MV-4-11 (cell line): Measurements from ENCODE around the gene CAMK1D.
A peak's percentile ranks its signal among the peaks of the same experiment; 100 is the strongest.

Experiments used
- DNase-seq: peaks from one replicate; lab custom pipeline; 2025; lab: John Stamatoyannopoulos, UW

The CAMK1D gene

DNA sequence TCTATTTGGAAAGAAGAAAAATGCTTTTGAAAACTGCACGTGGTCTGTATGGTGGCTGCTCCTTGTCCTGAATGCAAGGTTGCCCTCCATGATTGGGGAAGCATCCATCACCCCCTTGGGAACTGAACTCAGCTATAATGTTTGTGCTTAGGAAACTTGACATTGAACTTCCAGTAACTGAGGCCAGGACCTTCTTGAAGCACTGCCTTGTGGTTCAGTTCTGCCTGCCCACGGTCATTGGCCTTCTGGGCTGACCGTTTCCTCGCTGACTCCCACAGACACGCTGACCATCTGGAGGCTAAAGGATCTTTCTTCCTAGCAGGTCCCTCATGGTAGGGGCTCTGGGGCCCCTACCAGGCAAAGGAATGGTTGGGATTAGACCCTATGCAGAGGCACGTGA lies 247.8 kb downstream of the CAMK1D start:
- no peak for DNase-seq

DNA sequence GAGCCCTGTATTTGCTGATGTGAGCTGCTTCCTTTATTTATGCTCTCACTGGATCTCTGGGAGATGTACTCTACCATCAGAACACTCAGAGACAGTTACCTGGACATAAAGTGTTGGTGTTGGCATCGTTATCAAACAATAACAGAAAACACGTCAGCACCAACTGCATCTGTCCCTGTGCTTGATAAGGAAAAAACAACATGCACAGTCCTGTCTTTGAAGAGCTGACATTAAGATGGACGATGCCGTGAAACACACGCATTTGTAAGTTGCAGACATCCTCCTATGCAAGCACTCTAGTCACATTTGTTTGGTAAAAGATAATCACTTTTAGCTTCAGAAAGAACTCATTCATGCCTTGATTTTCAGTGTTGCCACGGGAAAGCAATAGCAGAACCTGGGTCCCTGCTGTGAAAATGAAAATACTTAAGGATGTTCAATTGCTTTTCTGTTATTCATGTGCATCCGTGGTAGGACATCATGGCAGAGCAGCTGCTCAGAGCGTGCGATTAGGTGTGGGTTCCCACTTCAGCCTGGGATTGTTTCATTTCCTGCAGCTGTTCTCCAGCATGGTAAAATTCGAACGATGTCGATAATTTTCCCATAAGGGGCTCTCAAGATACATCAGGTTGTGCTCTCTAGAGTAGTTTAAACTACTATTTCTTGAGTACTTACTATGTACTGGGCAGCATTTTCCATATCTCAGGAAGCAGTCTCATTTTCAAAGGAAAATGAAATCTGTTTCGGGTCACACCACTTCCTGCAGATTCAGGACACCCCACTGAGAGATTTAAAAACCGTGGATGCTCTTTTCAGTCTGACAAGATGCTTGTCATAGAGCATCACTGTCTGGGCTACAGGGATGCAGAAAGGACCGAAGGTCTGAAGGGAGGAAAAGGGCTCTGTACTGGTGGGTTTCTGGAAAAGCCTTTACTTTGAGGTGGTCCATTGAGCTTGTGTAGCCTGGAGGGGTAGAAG lies 248.7 kb downstream of the CAMK1D start:
- no peak for DNase-seq

- no peak for DNase-seq
These were observed 251.3 kb downstream of the CAMK1D start for GRCh38 chr10:12600652-12601051.

- DNase-seq = no peak
These were observed 253.2 kb downstream of the CAMK1D start for GRCh38 chr10:12602521-12602920.

DNA sequence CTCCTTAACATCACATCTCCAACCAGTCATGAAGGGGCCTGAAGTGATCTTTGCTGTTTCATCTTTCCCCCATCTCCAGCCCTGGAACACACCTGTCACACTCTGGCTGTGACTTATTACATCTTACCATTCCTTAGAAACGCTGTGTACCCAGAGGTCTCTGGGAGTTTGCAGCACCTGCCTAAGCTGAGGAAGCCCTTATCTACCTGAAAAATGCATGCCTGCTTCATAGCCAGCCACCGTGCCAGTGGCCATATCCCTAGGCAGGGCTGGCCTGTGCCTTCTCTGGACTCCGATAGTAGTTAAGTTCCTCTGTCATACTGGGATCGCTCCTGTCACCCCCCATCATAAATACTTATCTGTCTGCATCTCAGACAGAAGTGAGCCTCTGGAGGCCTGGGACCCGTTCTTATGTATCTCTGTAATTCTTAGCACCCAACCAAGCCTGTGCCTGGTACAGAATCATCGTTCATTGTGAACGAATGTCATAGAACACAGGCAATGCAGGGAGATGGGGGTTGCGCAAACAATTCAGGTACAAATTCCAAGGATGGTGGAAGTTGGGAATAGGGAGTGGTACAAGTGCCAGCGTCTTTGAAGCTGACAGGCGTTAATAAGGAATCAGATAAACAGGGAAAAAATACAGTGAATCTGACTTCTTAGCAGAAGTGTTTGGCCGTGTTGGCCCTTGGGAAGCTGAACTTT lies 254.6 kb downstream of the CAMK1D start:
- no peak for DNase-seq

- peak; percentile 69 for DNase-seq
These were observed 256.4 kb downstream of the CAMK1D start for GRCh38 chr10:12605580-12606405.

DNA sequence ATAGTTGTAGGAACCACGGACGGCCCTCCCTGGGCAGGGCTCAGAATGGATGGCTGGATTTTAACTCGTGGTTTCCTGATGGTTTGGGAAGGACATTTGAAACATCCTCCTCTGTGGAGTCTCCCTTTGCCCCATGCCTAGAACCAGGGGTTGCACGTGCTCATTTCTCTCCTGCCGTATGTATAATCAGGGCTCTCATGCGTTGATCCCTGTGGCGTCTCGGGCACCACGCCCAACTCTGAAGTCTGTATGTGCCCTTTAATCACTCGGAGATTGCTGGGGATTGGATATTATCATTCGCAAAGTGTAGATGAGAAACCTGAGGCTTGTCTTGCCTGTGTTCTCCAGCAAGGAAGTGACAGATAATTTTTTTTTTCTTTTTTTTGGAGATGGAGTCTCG lies 257.1 kb downstream of the CAMK1D start:
- no peak for DNase-seq

DNA sequence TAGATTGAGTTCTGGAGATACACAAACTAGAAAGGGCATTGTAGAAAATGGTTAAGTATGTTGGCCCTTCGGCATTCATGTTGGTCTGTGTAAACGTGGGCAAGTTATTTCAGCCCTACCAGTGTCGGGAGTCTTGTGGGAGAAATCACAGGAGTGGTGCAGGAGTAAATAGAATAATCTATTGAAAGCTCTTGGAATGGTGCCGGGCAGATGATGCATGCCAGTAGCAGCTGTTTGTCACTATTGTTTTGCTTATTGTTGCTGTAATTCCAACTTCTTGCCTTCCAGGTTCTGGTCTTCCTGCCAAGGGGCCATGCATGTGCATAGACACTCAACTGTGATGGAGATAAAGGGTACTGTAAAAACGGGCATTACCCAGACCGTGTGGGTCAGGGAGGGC lies 259.4 kb downstream of the CAMK1D start:
- no peak for DNase-seq

DNA sequence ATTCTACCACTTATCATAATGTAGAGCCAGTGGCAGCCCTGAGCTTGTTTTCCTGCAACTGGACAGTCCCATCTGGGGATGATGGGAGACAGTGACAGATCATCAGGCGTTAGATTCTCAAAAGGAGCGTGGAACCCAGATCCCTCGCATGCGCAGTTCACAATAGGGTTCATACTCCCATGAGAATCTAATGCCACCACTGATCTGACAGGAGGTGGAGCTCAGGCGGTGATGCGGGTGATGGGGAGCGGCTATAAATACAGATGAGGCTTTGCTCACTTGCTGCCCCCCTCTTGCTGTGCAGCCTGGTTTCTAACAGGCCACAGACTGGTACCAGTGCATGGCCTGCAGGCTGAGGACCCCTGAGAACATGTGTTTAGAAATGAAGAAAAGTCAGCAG lies 260.1 kb downstream of the CAMK1D start:
- DNase-seq = no peak

GRCh38 chr10:12613136-12613535 lies 263.8 kb downstream of the CAMK1D start:
- DNase-seq = no peak

GRCh38 chr10:12614177-12614995 lies 265.0 kb downstream of the CAMK1D start:
- DNase-seq = no peak

- no peak for DNase-seq
These were observed 266.2 kb downstream of the CAMK1D start for GRCh38 chr10:12615296-12616220.

DNA sequence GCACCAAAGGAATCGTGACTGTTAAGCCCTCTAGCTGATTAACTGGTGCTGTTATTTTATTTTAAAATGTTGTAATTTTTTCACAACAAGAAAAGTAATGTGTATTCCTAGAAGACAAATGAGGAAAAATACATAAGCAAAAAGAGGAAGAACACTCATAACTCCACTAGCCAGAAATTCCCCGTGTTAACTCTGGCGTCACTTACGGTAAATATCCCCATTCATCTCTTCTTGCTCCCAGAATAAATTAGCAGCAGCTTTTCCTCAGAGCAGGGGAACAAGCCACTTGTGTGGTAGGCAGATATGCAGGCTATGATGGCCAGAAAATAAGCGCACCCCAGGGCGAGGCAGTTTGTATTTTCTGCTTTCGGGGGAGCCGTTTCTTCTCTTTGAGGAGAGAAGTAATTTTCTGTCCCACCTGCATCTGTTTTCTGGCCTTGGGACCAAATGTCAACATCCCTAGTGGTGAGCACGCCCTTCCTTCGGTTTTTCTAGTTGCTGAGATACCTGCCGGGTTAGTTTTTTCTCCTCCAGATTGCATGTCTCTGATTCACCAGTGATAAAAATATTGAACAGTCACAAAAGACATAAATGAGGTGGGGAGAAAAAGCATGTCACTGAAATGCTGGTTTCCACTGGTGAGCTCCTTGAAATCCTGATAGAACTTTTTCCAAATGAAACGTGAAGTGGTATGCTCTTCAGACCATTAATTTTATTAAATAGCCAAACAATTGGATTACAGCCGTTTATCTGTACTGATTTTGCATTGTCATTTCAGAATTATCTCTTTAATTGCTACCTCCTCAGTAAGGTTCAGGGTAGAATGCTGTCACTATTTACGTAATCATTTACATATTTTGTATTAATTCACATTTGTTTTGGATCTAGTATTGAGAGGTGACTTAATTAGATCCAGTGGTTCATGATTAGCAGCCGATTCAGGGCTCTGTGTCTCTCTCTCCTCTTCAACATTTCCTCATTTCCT lies 268.1 kb downstream of the CAMK1D start:
- DNase-seq = peak; percentile 25

DNA sequence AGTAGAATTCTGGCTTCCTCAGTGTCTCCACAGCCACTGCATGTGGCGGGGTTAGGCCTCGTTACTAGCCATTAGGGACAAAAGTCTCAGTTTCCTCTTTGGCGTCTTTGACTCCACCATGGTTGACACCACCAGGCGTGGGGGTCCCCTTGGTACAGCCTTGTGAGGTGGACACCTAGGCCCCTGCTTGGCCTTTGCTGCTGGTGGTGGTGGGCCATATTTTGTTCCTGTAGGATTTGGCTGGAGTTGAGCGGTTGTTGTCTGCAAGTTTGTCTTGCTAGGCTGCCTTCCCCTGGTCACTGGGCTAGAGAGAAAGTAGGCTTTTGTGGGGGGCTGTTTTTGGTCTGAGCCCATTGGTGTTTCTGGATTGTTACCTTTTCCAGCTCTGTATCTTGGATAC lies 272.7 kb downstream of the CAMK1D start:
- no peak for DNase-seq

DNA sequence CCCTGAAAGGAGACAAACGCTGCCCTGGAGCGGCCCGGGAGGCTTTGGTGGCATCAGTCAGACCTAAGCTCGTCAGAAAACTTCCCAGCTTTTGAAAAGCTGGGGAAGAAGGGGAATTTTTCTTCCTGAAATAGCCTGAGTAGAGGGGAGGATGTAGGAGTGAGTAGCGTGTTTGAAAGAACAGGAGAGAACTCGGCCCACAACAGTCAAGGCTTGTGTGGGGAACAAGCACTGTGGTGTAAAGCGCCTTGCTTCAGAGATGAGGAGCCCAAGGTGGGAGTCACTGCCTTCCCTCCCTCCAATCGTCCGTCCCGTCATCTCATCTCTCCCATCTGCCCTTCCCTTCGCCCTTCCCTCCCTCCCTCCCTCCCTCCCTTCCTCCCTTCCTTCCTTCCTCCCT lies 273.3 kb downstream of the CAMK1D start:
- DNase-seq = no peak

DNA sequence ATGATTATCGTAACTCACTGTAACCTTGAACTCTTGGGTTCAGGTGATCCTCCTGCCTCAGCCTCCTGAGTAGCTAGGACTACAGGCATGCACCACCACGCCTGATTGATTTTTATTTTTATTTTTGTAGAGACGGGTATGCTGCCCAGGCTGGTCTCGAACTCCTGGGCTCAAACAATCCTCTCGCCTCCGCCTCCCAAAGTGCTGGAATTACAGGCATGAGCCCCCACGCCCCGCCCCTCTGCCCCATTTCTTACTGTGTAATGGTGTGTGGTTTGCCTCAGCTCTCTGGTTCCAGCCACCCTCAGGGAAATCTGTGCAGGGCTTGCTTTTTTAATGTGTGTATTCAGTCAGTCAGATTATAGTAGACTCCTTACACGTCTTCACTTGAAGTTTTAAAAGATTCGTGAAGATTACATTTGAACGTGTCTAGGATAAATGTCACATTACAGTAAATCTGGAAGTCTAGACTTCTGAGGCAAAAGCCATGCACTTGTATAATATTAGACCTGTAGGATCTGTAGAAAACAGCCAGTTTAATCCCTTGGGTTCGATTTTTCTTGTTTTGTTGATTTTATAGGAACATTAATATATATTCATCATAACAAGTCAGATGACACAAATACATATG lies 276.2 kb downstream of the CAMK1D start:
- DNase-seq = no peak

DNA sequence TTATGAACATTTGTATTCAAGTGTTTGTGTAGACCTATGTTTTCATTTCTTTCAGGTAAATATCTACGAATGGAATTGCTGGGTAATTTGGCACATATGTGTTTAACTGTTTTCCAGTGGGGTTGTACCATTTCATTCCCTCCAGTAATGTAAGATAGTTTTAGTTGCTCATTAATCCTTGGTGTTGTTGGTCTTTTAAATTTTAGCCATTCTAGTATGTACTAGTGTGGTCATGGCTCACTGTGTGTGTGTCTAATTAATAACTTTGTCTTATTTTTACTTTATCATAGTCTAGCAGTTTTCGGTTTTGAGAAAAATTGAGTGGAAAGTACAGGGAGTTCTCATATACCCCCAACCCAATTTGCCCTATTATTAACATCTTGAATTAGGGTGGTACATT lies 278.8 kb downstream of the CAMK1D start:
- no peak for DNase-seq

DNA sequence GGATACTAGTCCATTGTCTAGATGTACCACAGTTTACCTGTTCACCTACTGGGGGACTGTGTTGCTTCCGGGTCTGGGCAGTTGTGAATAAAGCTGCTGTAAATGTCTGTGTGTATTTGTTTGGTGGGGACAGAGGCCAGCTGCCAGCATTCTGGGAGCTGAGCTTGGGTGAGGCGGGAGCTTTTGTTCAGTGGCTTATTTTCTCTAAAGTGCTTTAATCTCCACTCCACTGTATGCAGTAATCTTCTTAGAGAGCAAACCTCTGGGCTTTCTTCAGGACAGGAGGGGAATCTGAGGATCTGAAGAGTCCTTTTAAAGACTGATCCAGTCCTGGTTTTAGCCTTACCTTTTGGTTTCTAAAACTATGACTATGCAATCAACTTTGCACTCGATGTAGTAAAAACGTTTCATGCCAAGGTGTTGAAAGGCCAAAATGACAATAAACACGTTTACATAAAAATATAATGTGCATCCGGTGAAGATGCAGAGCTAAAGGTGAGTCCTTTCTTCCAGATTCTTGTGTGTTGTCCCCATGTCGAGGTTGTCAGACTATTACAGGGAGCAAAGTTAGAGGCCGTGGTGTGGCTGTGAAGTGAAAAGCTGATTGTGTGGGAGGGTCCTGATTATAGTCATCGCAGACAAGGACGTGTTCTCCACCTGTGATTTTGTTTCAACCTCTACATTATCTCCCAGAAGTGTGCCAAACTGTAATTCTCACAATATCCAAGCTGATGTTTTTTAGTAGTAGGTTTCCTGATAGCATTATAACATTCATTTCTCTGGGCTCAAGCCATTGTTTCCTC lies 279.8 kb downstream of the CAMK1D start:
- DNase-seq = no peak
